ENCODE measurements around the gene DAGLA. TPM values are rescaled to one million over a fixed set of nuclear protein-coding genes. Genes with fewer than 3 reads are reported as not detected.

The DAGLA gene, protein sequence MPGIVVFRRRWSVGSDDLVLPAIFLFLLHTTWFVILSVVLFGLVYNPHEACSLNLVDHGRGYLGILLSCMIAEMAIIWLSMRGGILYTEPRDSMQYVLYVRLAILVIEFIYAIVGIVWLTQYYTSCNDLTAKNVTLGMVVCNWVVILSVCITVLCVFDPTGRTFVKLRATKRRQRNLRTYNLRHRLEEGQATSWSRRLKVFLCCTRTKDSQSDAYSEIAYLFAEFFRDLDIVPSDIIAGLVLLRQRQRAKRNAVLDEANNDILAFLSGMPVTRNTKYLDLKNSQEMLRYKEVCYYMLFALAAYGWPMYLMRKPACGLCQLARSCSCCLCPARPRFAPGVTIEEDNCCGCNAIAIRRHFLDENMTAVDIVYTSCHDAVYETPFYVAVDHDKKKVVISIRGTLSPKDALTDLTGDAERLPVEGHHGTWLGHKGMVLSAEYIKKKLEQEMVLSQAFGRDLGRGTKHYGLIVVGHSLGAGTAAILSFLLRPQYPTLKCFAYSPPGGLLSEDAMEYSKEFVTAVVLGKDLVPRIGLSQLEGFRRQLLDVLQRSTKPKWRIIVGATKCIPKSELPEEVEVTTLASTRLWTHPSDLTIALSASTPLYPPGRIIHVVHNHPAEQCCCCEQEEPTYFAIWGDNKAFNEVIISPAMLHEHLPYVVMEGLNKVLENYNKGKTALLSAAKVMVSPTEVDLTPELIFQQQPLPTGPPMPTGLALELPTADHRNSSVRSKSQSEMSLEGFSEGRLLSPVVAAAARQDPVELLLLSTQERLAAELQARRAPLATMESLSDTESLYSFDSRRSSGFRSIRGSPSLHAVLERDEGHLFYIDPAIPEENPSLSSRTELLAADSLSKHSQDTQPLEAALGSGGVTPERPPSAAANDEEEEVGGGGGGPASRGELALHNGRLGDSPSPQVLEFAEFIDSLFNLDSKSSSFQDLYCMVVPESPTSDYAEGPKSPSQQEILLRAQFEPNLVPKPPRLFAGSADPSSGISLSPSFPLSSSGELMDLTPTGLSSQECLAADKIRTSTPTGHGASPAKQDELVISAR
- total RNA-seq (2021) = 3.1 to 3.4 TPM (median 3.4 TPM) in 3 replicates
- Bru-seq, nascent RNA = percentile 29 among the genes with signal in this experiment
- long read RNA-seq, experiment 1, full-length matches to known transcripts = 2 of 17 reads
- long read RNA-seq, experiment 1, partial matches to known transcripts = 6 of 17 reads
- long read RNA-seq, experiment 1, other reads (novel, unspliced or antisense) = 9 of 17 reads
- long read RNA-seq, experiment 2, full-length matches to known transcripts = 1 of 4 reads
- long read RNA-seq, experiment 2, partial matches to known transcripts = 3 of 4 reads
- long read RNA-seq, experiment 2, other reads (novel, unspliced or antisense) = 0 of 4 reads
- long read RNA-seq, experiment 3, partial matches to known transcripts = 0 of 1 reads
- long read RNA-seq, experiment 3, other reads (novel, unspliced or antisense) = 1 of 1 reads

DNA sequence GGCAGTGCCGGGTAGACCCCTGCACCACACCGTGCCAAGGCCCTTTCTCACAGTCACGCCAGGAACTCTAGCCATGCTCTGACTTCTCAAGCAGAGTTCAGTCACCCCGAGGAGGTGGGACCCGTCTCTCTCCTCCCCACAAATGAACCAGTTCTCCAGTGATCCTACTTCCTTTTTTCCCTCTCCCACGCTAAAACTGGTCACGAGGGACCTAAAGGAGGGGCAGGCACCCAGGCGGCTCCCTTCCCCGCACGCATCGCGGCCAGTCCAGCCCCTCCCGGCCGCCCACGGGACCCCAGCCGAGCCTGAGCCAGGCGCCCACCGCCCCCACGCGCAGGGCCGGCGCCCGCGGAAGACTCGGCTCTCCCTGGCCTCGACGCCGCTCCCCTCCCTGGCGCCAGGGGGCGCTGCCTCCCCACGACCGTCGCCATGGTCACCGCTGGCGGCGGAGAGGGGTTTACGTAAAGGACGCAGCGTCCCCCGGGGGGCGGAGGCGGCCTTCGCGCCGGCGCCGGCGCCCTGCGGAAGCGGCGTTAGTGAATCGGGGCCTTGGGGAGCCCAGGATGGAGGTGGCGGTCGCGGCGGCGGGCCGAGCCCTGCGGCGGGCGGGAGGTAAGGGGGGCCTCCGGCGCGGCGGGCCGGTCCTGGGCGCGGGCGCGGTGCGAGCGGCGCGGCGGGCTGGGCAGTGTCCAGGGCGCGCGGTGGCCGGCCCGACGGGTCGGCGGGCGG, at the start of gene DAGLA:
Gene DAGLA (plus strand): TSS at position 499 of the 729 bp plus-strand sequence. CDS start 39,765 bp downstream, outside the sequence.
- ChIA-PET CTCF (interaction anchor here (1.0 to 2.2 kb wide), 8 partner anchors 13 to 163 kb away, joined by 3 to 29 read pairs (median 9); no protein-coding TSS in a partner anchor), POLR2A (interaction anchor here (0.9 kb wide), 1 partner anchor 53 kb away, joined by 3 read pairs; no protein-coding TSS in a partner anchor)
- Mint-ChIP-seq H3K27me3 (ENCODE audit: low read depth) (peaks cover 8% of the 10 kb centered on the region), H3K4me1 (peaks cover 15% of the 10 kb centered on the region), H3K36me3 (no peaks in the 10 kb centered on the region), H3K4me3 (peak within 1 kb of the TSS; percentile 65), H3K9me3 (no peaks in the 10 kb centered on the region), H3K27ac (no peak within 1 kb of the TSS)
- DNase-seq (ENCODE audit: low spot score) (peak; percentile 72), ATAC-seq (peak; percentile 69)
- TF ChIP-seq, protein P1, sequence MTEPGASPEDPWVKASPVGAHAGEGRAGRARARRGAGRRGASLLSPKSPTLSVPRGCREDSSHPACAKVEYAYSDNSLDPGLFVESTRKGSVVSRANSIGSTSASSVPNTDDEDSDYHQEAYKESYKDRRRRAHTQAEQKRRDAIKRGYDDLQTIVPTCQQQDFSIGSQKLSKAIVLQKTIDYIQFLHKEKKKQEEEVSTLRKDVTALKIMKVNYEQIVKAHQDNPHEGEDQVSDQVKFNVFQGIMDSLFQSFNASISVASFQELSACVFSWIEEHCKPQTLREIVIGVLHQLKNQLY (CRISPR knock-in tag; IDR thresholded peaks at IDR 0.05) = no peak
- TF ChIP-seq, protein P2, sequence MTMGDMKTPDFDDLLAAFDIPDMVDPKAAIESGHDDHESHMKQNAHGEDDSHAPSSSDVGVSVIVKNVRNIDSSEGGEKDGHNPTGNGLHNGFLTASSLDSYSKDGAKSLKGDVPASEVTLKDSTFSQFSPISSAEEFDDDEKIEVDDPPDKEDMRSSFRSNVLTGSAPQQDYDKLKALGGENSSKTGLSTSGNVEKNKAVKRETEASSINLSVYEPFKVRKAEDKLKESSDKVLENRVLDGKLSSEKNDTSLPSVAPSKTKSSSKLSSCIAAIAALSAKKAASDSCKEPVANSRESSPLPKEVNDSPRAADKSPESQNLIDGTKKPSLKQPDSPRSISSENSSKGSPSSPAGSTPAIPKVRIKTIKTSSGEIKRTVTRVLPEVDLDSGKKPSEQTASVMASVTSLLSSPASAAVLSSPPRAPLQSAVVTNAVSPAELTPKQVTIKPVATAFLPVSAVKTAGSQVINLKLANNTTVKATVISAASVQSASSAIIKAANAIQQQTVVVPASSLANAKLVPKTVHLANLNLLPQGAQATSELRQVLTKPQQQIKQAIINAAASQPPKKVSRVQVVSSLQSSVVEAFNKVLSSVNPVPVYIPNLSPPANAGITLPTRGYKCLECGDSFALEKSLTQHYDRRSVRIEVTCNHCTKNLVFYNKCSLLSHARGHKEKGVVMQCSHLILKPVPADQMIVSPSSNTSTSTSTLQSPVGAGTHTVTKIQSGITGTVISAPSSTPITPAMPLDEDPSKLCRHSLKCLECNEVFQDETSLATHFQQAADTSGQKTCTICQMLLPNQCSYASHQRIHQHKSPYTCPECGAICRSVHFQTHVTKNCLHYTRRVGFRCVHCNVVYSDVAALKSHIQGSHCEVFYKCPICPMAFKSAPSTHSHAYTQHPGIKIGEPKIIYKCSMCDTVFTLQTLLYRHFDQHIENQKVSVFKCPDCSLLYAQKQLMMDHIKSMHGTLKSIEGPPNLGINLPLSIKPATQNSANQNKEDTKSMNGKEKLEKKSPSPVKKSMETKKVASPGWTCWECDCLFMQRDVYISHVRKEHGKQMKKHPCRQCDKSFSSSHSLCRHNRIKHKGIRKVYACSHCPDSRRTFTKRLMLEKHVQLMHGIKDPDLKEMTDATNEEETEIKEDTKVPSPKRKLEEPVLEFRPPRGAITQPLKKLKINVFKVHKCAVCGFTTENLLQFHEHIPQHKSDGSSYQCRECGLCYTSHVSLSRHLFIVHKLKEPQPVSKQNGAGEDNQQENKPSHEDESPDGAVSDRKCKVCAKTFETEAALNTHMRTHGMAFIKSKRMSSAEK (CRISPR knock-in tag; IDR thresholded peaks at IDR 0.05; ENCODE audit: borderline replicate concordance) = no peak
- TF ChIP-seq, protein P3, sequence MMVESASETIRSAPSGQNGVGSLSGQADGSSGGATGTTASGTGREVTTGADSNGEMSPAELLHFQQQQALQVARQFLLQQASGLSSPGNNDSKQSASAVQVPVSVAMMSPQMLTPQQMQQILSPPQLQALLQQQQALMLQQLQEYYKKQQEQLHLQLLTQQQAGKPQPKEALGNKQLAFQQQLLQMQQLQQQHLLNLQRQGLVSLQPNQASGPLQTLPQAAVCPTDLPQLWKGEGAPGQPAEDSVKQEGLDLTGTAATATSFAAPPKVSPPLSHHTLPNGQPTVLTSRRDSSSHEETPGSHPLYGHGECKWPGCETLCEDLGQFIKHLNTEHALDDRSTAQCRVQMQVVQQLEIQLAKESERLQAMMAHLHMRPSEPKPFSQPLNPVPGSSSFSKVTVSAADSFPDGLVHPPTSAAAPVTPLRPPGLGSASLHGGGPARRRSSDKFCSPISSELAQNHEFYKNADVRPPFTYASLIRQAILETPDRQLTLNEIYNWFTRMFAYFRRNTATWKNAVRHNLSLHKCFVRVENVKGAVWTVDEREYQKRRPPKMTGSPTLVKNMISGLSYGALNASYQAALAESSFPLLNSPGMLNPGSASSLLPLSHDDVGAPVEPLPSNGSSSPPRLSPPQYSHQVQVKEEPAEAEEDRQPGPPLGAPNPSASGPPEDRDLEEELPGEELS (CRISPR knock-in tag; IDR thresholded peaks at IDR 0.05) = no peak
- TF ChIP-seq JAZF1 (CRISPR knock-in tag; IDR thresholded peaks at IDR 0.05) (no peak), ZNF138 (CRISPR knock-in tag; conservative IDR thresholded peaks at IDR 0.05) (no peak), RELA (CRISPR knock-in tag; IDR thresholded peaks at IDR 0.05; ENCODE audit: borderline replicate concordance) (no peak), ZNF423 (CRISPR knock-in tag; IDR thresholded peaks at IDR 0.05) (no peak), SP1 (CRISPR knock-in tag; conservative IDR thresholded peaks at IDR 0.05) (no peak), GRHL2 (CRISPR knock-in tag; IDR thresholded peaks at IDR 0.05; ENCODE audit: insufficient replicate concordance, severe bottlenecking) (no peak), TEAD4 (CRISPR knock-in tag; IDR thresholded peaks at IDR 0.05) (no peak), TCF7 (CRISPR knock-in tag; IDR thresholded peaks at IDR 0.05; ENCODE audit: low read depth) (no peak), SOX15 (CRISPR knock-in tag; IDR thresholded peaks at IDR 0.05) (no peak)
- TF ChIP-seq, protein P4, sequence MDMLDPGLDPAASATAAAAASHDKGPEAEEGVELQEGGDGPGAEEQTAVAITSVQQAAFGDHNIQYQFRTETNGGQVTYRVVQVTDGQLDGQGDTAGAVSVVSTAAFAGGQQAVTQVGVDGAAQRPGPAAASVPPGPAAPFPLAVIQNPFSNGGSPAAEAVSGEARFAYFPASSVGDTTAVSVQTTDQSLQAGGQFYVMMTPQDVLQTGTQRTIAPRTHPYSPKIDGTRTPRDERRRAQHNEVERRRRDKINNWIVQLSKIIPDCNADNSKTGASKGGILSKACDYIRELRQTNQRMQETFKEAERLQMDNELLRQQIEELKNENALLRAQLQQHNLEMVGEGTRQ (CRISPR knock-in tag; IDR thresholded peaks at IDR 0.05) = peak; percentile 35; the same call in 1 of the 2 replicates
- TF ChIP-seq, protein P5, sequence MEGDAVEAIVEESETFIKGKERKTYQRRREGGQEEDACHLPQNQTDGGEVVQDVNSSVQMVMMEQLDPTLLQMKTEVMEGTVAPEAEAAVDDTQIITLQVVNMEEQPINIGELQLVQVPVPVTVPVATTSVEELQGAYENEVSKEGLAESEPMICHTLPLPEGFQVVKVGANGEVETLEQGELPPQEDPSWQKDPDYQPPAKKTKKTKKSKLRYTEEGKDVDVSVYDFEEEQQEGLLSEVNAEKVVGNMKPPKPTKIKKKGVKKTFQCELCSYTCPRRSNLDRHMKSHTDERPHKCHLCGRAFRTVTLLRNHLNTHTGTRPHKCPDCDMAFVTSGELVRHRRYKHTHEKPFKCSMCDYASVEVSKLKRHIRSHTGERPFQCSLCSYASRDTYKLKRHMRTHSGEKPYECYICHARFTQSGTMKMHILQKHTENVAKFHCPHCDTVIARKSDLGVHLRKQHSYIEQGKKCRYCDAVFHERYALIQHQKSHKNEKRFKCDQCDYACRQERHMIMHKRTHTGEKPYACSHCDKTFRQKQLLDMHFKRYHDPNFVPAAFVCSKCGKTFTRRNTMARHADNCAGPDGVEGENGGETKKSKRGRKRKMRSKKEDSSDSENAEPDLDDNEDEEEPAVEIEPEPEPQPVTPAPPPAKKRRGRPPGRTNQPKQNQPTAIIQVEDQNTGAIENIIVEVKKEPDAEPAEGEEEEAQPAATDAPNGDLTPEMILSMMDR (IDR thresholded peaks at IDR 0.05) = peak; percentile 96
- TF ChIP-seq, protein P6, sequence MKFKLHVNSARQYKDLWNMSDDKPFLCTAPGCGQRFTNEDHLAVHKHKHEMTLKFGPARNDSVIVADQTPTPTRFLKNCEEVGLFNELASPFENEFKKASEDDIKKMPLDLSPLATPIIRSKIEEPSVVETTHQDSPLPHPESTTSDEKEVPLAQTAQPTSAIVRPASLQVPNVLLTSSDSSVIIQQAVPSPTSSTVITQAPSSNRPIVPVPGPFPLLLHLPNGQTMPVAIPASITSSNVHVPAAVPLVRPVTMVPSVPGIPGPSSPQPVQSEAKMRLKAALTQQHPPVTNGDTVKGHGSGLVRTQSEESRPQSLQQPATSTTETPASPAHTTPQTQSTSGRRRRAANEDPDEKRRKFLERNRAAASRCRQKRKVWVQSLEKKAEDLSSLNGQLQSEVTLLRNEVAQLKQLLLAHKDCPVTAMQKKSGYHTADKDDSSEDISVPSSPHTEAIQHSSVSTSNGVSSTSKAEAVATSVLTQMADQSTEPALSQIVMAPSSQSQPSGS (CRISPR knock-in tag; IDR thresholded peaks at IDR 0.05; ENCODE audit: borderline replicate concordance, low read depth) = no peak
- TF ChIP-seq, protein P7, sequence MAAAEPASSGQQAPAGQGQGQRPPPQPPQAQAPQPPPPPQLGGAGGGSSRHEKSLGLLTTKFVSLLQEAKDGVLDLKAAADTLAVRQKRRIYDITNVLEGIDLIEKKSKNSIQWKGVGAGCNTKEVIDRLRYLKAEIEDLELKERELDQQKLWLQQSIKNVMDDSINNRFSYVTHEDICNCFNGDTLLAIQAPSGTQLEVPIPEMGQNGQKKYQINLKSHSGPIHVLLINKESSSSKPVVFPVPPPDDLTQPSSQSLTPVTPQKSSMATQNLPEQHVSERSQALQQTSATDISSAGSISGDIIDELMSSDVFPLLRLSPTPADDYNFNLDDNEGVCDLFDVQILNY (CRISPR knock-in tag; IDR thresholded peaks at IDR 0.05) = 0 out of 2 replicates have a peak, but pooled peaks have one; percentile 33
- TF ChIP-seq, protein P8, sequence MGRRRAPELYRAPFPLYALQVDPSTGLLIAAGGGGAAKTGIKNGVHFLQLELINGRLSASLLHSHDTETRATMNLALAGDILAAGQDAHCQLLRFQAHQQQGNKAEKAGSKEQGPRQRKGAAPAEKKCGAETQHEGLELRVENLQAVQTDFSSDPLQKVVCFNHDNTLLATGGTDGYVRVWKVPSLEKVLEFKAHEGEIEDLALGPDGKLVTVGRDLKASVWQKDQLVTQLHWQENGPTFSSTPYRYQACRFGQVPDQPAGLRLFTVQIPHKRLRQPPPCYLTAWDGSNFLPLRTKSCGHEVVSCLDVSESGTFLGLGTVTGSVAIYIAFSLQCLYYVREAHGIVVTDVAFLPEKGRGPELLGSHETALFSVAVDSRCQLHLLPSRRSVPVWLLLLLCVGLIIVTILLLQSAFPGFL (CRISPR knock-in tag; IDR thresholded peaks at IDR 0.05; ENCODE audit: borderline replicate concordance) = no peak

Data from WTC11 (cell line).